HG02759 (cell line): ENCODE results near the gene DDT.
"Not testable (repeated sequence)": the region's sequence is repeated elsewhere in the genome, so short reads cannot be mapped to it uniquely, and the experiment has no call there.

Experiments
- ATAC-seq: cut with Tn5 transposase; IDR thresholded peaks from one replicate; pipeline ENCODE4 v1.9.1; 2021; ENCODE audit warnings: mild to moderate bottlenecking, moderate library complexity; ENCODE audit not compliant: unreplicated experiment

Gene DDT

DNA sequence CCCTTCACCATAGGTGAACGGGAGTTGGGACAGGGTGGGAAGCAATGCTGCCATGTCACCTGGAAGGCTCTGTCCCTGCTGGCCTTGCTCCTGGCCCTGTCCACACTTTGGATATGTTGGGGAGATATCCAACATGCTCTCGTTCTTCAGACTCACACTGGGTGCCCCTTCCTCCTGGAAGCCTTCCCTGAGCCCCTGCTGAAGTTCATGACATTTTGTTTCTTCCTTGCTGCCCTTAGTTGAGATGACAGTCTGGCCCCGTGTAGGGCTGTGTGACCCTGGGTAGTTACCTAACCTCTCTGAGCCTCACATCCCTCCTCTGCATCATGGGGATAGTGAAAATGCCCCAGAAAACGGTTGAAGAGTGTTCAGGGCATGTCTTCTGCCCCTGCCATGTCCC lies 20.8 kb downstream of the DDT start:
- ATAC-seq = not testable (repeated sequence)

DNA sequence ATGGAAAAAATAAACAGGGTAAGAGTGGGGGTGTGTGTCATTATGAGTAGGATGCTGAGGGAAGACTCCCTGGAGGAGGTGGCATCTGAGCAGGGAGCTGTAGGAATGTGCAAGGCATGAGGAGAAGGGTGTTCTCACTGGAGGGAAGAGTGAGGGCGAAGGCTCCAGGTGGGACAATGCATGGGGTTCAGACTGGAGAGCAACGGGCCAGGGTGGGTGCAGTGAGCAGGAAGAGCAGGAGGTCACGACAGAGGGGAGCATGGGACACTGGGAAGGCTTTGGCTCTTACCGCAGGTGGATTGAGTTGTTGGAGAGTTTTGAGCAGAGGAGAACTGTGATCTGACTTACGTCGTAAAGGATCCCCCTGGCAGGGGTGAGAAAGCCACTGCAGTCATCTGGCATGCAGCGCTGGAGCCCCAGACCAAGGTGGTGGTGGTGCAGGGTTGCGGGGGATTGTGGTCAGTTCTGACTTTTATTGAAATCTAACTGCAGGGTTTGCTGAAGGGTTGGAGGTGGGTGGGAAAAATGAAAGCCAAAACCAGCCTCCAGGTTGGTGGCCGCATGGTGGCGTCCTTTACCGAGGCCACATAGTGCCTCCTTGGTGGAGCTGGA lies 21.3 kb downstream of the DDT start:
- ATAC-seq = not testable (repeated sequence)

DNA sequence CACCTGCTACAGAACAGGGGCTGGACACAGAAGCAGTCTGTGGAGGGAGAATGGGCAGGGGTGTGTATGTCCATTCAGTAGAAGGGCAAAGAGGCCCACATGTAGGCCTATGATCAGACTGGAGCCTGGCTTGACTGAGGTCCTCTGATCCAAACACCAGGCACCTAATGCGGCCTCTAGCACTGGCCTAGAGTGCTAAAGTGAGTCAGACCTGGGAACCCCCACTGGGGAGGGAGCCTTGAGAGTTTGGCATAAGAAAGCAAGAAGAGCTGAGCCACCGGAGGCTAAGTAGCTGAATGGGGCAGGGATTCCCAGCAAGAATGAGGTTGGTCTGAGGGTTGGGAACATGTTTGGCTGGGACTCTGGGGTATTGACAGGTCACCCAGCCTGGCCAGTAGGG lies 22.9 kb downstream of the DDT start:
- ATAC-seq = not testable (repeated sequence)

DNA sequence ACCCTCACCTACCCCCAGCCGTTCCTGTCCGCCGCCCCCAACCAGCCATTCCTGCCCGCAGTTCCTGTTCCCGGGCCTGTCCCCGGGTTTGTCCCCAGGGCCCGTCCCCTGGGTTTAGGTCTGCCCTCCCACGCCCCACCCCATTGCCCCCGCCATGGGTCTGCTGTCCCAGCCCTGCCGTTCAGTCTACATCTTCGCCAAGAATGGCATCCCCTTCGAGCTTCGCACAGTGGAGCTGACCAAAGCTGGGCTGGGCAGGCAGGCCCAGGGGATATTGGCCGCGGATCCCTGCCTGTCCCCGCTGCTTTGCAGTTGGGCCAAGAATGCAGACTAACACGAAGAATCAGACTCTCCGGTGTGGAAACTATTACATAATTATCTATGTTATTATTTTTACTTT lies 24.5 kb downstream of the DDT start:
- ATAC-seq = not testable (repeated sequence)

DNA sequence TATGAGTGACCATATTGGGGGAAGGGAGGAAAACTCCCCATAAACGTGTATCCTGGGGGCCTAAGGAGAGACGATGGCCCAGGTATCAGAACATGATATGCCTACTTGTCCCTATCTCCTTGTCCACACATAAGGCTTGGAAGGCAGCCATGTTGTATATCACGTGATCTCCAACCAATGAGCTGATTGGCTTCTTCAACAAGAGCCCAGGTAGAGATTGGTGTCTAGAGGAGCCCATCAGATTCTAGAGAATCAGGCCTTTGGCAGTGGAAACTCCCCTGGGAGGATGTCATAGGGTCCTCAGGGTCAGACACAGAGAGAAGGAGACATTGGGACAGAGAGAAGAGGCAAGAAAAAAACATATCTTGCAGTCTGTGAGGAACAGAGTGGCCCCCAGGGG lies 26.9 kb downstream of the DDT start:
- ATAC-seq = not testable (repeated sequence)

DNA sequence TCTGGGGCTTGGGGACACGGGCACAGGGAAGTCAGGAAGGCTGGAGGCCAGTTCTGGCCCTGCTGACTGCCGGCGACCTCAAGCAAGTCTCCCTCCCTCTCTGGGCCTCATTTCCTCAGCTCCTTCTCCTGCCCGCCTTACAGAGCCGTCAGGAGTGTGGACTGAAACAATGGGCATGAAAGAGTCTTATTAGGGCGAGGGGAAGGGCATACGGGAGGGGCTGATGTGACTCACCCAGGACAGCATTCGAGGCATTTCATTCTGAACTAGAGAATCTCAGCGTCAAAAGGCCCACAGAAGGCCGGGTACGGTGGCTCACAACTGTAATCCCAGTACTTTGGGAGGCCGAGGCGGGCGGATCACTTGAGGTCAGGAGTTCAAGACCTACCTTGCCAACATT lies 34.1 kb downstream of the DDT start:
- not testable (repeated sequence) for ATAC-seq

DNA sequence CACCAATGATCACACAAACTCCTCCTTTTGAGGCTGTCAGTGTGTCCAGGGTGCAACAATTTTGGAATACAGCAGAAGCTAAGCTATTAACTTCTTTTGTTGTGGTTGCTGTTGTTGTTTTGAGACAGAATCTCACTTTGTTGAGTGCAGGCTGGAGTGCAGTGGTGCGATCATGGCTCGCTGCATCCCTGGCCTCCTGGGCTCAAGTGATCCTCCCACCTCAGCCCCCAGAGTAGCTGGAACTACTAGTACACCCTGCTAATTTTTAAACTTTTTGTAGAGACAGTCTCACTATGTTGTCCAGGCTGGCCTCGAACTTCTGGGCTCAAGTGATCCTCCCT lies 35.3 kb downstream of the DDT start:
- ATAC-seq = no peak

DNA sequence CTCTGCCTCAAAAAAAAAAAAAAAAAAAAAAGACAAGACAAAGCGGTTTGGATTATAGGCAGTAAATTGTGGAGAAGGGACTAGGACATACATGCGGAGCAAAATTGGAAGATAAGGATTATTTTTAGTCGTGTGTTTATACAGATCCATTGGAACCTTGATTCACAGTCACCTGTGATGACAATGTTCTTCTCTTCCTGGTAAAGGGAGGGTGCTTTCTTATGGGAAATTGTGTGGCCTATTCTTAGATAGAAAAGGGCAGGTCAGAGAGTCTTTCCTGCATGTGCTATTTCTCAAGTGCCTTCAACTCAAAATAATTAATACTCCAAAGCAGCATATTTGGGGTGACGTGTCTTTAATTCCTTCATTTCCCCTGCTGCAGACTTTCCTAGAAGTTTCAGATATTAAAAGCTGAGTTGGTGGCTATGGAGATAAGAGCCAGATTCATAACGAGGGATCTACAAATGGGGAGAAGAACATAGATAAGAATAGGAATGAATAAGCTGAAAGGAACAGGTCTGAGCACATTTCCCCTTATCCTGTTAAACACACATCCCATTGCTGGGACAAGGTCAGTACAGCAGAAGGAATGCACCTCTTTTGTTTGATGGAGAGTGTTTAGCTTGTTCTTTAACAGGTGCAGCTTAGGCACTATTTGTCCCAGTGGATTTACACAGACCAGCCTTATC lies 35.8 kb downstream of the DDT start:
- ATAC-seq = no peak

DNA sequence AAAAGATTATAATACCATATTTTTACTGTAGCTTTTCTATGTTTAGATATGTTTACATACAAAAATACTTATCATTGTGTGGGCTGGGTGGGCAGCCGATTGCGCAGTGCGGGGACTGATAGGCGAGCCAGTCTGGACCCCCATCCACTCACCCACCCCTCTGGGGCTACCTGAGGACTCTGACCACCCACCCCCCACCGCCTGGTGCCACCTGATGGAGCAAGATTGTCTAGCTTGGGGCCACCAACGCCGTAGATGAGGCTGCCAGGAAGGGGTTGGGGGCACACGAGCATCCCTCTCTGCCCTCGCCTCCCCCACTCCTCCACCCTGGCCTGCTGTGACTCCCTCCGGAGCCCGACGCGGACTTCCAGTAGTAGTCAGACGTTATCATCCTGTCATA lies 47.7 kb downstream of the DDT start:
- no peak for ATAC-seq

DNA sequence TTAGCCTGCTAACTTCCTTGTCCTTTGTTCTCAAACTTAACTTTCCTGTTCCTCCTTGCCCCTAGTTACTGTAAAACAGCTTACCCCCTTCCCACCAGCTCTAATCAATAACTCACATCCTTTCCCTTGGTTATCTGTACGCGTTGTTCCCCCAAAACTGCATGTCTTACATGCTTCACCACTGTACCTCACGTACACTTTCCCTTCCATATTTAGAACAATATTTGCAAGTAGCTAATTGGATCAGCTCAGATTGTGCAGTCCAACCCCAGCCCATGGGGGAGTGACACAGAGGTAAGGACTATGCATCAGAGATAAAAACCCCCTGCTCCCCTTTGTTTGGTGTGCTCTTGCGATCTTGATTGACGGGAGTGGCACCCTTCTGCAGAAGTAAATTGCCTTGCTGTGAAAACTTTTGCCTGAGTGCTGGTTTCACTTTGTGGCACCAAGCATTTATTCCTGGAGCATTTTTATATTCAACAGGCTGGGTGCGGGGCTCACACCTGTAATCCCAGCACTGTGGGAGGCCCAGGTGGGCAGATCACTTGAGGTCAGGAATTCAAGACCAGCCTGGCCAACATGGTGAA lies 49.1 kb downstream of the DDT start:
- ATAC-seq = no peak

DNA sequence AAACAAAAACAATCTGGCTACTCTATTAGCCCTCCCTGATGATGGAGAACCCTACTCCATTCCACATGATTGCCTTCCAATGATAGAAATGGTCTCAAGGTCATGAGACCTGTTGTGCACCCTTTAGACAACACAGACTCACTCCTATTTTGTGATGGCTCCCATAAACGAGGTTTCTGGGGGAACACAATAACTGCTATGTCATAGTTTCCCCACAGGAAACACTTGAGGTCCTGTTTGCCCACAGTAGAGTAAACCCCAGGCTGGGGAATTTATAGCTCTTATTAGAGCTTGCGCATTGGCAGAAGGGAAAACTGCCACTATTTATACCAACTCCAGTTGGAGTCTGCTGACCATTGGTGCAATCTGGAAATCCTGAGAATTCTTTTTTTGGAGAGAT lies 51.3 kb downstream of the DDT start:
- ATAC-seq = no peak

DNA sequence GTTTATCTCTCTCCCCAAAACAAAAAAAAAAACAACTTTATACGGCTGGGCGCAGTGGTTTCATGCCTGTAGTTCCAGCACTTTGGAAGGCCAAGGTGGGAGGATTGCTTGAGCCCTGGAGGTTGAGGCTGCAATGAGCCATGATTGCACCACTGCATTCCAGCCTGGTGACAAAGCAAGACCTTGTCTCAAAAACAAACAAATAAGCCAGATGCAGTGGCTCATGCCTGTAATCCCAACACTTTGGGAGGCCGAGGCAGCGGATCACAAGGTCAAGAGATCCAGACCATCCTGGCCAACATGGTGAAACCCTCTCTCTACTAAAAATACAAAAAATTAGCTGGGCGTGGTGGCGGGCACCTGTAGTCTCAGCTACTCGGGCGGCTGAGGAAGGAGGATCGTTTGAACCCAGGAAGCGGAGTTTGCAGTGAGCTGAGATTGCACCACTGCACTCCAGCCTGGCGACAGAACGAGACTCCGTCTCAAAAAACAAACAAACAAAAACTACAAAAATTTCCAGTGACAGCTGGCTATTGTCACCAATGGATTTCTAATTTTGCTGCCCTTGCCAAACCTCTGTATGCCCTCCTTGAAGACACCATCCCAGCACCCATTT lies 52.5 kb downstream of the DDT start:
- not testable (repeated sequence) for ATAC-seq
